NOMO-1 (cell line): ENCODE measurements around the gene PTPRM.
"Not testable (repeated sequence)": the region's sequence is repeated elsewhere in the genome, so short reads cannot be mapped to it uniquely, and the experiment has no call there.

ENCODE experiments used
- DNase-seq, 2 experiments: peaks; one replicate each; lab custom pipeline; 2025; ENCODE audit not compliant: unreplicated experiment in 2 of 2; lab: John Stamatoyannopoulos, UW

PTPRM gene

GRCh38 chr18:8433323-8433722 is 866.2 kb downstream of the PTPRM start:
- no peak for DNase-seq

- no peak for DNase-seq
Measured at GRCh38 chr18:8433771-8434170, 866.7 kb downstream of the PTPRM start.

- DNase-seq, result no peak
Measured at GRCh38 chr18:8435376-8435775, 868.3 kb downstream of the PTPRM start.

GRCh38 chr18:8439055-8439454 is 871.9 kb downstream of the PTPRM start:
- DNase-seq, result no peak

GRCh38 chr18:8443505-8443904 is 876.4 kb downstream of the PTPRM start:
- DNase-seq, result no peak

GRCh38 chr18:8446936-8447335 is 879.8 kb downstream of the PTPRM start:
- DNase-seq, result not testable (repeated sequence)

- no peak for DNase-seq
Measured at GRCh38 chr18:8448130-8448529, 881.0 kb downstream of the PTPRM start.

- DNase-seq, result no peak
Measured at GRCh38 chr18:8450013-8450412, 882.9 kb downstream of the PTPRM start.

GRCh38 chr18:8450898-8451665 is 884.0 kb downstream of the PTPRM start:
- DNase-seq, result no peak

- DNase-seq, result no peak
Measured at GRCh38 chr18:8453528-8453927, 886.4 kb downstream of the PTPRM start.

GRCh38 chr18:8454136-8454535 is 887.0 kb downstream of the PTPRM start:
- DNase-seq, result no peak

- no peak for DNase-seq
Measured at GRCh38 chr18:8455661-8456614, 888.8 kb downstream of the PTPRM start.
